Heart left ventricle (tissue), 16 donors: ENCODE results near the gene ZBTB20. TPM values are rescaled to one million over a fixed set of nuclear protein-coding genes. Genes with fewer than 3 reads are reported as not detected.

Source experiments
- ATAC-seq, 4 donors: fragments of 200-7000 bp; cut with Tn5 transposase; one replicate each; pipeline ENCODE4 v1.9.1; 2020 to 2022; ENCODE audit warnings: moderate library complexity in 4 of 4, mild to moderate bottlenecking in 3 of 4, moderate number of reproducible peaks in 1 of 4
- DNase-seq, 5 donors: peaks; one replicate each; pipeline ENCODE4 v3.0.0-alpha.2; 2020
- H3K27ac ChIP-seq, 12 donors: fragments of 200-600 bp; sonication (generic) in 4 of 12; one replicate each; pipeline versions ENCODE4 v1.5.0 to v1.8.0; 2016 to 2022; ENCODE audit warnings: mild to moderate bottlenecking in 2 of 12
- H3K27me3 ChIP-seq, 9 donors: fragments of 200-600 bp; sonication (generic) in 2 of 9; one replicate each; pipeline versions ENCODE4 v1.5.1 to v1.8.0; 2016 to 2022; ENCODE audit warnings: mild to moderate bottlenecking in 3 of 9
- H3K36me3 ChIP-seq, 9 donors: fragments of 200-600 bp; sonication (generic) in 2 of 9; one replicate each; pipeline versions ENCODE4 v1.5.0 to v1.8.0; 2018 to 2022; ENCODE audit warnings: mild to moderate bottlenecking in 2 of 9
- H3K4me1 ChIP-seq, 12 donors: fragments of 200-600 bp; sonication (generic) in 4 of 12; one replicate each; pipeline versions ENCODE4 v1.5.0 to v1.8.0; 2016 to 2022; ENCODE audit warnings: mild to moderate bottlenecking in 3 of 12
- H3K4me3 ChIP-seq, 12 donors: fragments of 200-600 bp; sonication (generic) in 4 of 12; one replicate each; pipeline versions ENCODE4 v1.5.0 to v1.8.0; 2017 to 2022; ENCODE audit warnings: mild to moderate bottlenecking in 9 of 12, moderate library complexity in 4 of 12
- H3K9me3 ChIP-seq, 12 donors: fragments of 200-600 bp; sonication (generic) in 4 of 12; one replicate each; pipeline versions ENCODE4 v1.5.0 to v1.8.0; 2016 to 2022; ENCODE audit warnings: mild to moderate bottlenecking in 1 of 12
- POLR2A ChIP-seq, 2 donors: fragments of 450-650 bp; IDR thresholded peaks; one replicate each; pipeline ENCODE4 v1.6.1; 2017; ENCODE audit warnings: antibody characterized with exemption in 2 of 2, mild to moderate bottlenecking in 2 of 2, moderate library complexity in 2 of 2
- WGBS, 4 donors: extraction: QIAGEN DNeasy Blood & Tissue Kit in 2 of 4; methylation state at CpG; one replicate each; pipeline versions ENCODE4 v1.1.5 to v1.1.7; 2013 to 2018; 5-methylcytosine and 5-hydroxymethylcytosine counted together
- intact Hi-C, 10 donors: fragments of 100-400 bp; cut with DNase I; formaldehyde crosslinking; loops; one replicate each; pipeline versions ENCODE4 v1.11.1 to v1.14.2; 2022
- polyA plus RNA-seq, 2 donors: library from polyadenylated mRNA; stranded (reverse); fragments of 200-250 nt; gene quantifications; one replicate each; pipeline ENCODE4 v1.2.3, GENCODE V29; 2013
- total RNA-seq, 9 donors: library from RNA; depleted of rRNA in 2 of 9; stranded (reverse); fragments of >200 nt in 2 of 9; fragmentation: NEBNext Ultra II Directional in 3 of 9; extraction: Animal tissue kit (Norgen Biotek cat#: 25700) in 3 of 9; gene quantifications; one replicate each; pipeline versions ENCODE4 v1.1.0 to v1.2.4, GENCODE V29; 2016 to 2023
- TF ChIP-seq, protein P1 (sequence below), 12 donors: fragments of 200-600 bp; sonication (generic) in 4 of 12; IDR thresholded peaks; one replicate each; pipeline versions ENCODE4 v1.5.0 to v1.8.0; 2018 to 2022; ENCODE audit warnings: antibody characterized with exemption in 12 of 12, mild to moderate bottlenecking in 5 of 12
- donor health status: ischemic (EF 13 %, LVEDD 7.1; RV severe dilation, severe dysfunction).
- donor health status: healthy with polysubstance abuse.
- donor health status: DM: no; HTN: yes; CAD: no.
- donor health status: DM: no; HTN: no; CAD: no.
- donor health status: ischemic (EF 25% LVEDD 6.9; RV normal size, moderate dysfunction).
- donor health status: ischemic (EF 25% LVEDD 5.7; RV mildly dilated, moderate dysfunction).
- donor health status: healthy.
- donor health status: DM: yes; HTN: yes; CAD: no.
- donor health status: ischemic (EF 35%, LVEDD 5.7; RV mildly dilated, moderate dysfunction).
- donor health status: nonischemic (EF 11% LVEDD 7.7; RV severe dilation, severe dysfunction).
- donor health status: DM: yes; HTN: yes; CAD: no.
- donor health status: PGD.
- donor health status: ischemic (EF 29% LVEDD 5.4; RV normal size, mild dysfunction).
- donor health status: nonischemic (EF 23%, LVEDD 6.1; RV moderate dilation, normal function).

ZBTB20 gene
- total and polyA plus RNA-seq, 11 donors: 6.2 to 109 (median 77.3) TPM

DNA sequence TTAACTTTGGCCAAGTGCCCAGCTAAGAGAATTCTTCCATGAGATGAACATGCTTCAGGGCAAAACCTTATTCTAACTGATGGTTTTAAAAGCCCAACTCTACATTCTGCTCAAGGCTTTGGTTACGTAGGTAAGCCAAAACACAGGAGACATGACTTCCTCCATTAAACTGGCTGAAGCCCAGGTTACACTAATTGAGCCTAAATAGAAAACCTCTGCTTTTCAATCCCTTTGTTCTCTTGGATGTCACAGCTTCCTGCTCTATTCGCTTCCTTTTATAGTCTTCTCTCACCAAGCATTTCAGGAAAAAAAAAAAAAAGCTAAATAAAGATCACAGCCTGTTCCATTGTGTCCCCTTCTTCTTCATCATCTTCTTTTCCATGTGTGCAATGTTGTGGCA is 432.9 kb downstream of the ZBTB20 start:
- Histone ChIP-seq H3K4me3 (no peak overlapping the region), H3K27me3 (no peaks in the 10 kb centered on the region), H3K4me1 (peaks cover 0 to 50% (median 20%) of the 10 kb centered on the region in 12 donors), H3K36me3 (no peaks in the 10 kb centered on the region), H3K27ac (peak overlapping the region in 6 of 12 donors; percentile 14 to 55 (median 41)), H3K9me3 (no peaks in the 10 kb centered on the region)
- intact Hi-C loops: no loop called here
- DNase-seq (peak in 1 of 5 donors; percentile 6), ATAC-seq (peak in 1 of 4 donors; percentile 76)
- TF ChIP-seq POLR2A (IDR thresholded peaks at IDR 0.05): no peak
- TF ChIP-seq, protein P1, sequence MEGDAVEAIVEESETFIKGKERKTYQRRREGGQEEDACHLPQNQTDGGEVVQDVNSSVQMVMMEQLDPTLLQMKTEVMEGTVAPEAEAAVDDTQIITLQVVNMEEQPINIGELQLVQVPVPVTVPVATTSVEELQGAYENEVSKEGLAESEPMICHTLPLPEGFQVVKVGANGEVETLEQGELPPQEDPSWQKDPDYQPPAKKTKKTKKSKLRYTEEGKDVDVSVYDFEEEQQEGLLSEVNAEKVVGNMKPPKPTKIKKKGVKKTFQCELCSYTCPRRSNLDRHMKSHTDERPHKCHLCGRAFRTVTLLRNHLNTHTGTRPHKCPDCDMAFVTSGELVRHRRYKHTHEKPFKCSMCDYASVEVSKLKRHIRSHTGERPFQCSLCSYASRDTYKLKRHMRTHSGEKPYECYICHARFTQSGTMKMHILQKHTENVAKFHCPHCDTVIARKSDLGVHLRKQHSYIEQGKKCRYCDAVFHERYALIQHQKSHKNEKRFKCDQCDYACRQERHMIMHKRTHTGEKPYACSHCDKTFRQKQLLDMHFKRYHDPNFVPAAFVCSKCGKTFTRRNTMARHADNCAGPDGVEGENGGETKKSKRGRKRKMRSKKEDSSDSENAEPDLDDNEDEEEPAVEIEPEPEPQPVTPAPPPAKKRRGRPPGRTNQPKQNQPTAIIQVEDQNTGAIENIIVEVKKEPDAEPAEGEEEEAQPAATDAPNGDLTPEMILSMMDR (IDR thresholded peaks at IDR 0.05): no peak
- WGBS, 4 donors: 60 to 83% (median 66%) methylated on average over 2 of the region's 2 CpGs

DNA sequence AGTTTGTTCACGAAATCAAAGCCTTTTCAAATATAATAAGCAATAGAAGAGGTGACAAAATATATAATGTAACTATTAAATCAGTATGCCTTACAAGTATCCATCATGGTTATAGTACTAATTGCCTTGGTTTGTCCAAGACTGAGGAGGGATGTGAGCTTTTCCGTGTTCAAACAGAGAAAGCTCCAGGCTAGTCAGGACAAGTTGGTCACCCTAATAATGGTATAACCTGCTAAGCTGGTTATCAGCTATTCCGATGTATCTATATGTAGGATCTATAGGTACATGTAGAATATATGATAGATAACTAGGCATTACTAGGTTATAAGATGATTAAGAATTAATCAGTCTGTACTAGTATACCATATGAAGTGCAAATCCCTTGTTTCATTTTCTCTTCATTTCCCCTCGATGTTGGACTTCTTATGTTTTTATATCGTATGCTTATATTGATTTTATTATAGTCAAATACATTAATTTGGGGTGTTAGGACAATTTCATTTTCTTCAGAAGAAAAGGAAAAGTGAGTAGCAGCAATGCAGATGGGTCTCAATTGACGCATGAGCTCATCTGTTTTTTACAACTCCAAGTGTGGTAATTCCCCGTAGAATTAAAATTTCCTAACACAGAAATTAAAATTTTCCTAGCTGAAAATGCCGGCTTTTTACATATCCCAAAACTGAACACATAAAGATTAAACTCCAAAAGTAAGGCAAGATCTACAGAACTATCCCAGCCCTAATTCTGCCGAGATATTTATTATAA is 434.2 kb downstream of the ZBTB20 start:
- H3K9me3 ChIP-seq: no peaks in the 10 kb centered on the region
- intact Hi-C loops: no loop called here
- H3K27ac ChIP-seq: peak overlapping the region in 9 of 12 donors; percentile 8 to 55 (median 24)
- no peak for DNase-seq
- no peaks in the 10 kb centered on the region for H3K27me3 ChIP-seq
- 88 to 92% (median 91%) methylated on average over 9 of the region's 9 CpGs for WGBS, 4 donors
- no peak for ATAC-seq
- H3K4me1 ChIP-seq: peaks cover 0 to 43% (median 14%) of the 10 kb centered on the region in 12 donors
- TF ChIP-seq, protein P1 (IDR thresholded peaks at IDR 0.05): no peak
- no peak for TF ChIP-seq POLR2A (IDR thresholded peaks at IDR 0.05)
- H3K4me3 ChIP-seq: no peak overlapping the region
- no peaks in the 10 kb centered on the region for H3K36me3 ChIP-seq

DNA sequence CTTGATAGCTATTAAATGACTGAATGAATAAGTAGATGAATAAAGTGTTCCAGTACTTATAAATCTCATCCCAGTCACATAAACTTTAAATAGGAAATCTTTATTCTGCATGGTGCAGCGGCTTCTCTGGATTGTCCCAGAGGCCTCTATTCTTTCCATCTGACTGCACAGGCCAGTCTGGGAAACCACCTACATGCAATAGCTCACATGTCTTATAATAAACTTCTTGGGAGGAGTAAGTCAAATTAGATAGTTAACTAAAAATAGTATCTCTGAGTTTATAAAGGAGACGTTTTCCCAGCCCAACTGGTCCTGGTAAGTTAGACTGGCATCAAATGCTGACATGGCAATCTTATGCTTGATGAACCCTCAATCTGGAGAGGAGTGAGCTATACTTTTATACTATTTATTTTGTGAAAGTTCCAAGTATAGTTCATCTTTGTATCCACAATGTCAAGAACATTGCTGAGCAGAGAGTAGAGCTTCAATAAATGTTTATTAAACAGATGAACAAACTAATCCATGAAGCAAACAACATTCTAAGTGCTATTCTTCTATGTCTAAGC is 435.7 kb downstream of the ZBTB20 start:
- Histone ChIP-seq H3K27ac (no peak overlapping the region), H3K9me3 (no peaks in the 10 kb centered on the region), H3K36me3 (no peaks in the 10 kb centered on the region), H3K4me1 (peaks cover 0 to 49% (median 22%) of the 10 kb centered on the region in 12 donors), H3K27me3 (no peaks in the 10 kb centered on the region), H3K4me3 (no peak overlapping the region)
- WGBS, 4 donors: 49 to 64% (median 60%) methylated on average over 2 of the region's 2 CpGs
- no peak for DNase-seq
- no peak for ATAC-seq
- intact Hi-C loops: no loop called here
- no peak for TF ChIP-seq POLR2A (IDR thresholded peaks at IDR 0.05)
- TF ChIP-seq, protein P1 (IDR thresholded peaks at IDR 0.05): no peak

DNA sequence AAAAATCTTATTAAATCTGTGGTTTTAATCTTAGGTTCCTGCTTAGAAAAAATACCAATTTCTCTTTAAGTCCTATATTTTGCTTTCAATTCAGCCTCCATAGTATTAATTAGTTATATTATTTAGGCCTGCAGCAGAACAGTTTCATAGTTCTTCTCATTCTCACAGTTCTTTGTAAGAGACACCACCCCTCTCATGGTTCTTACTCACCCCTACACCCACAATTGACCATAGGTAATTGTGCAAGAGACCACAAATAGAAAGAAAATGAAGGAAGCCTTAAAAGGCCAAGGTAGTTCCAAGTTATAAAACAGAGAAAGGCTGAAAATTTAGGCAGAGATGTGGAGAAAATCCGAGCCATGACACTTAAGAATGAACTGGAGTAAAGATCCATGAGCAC is 438.0 kb downstream of the ZBTB20 start:
- ATAC-seq: no peak
- Histone ChIP-seq H3K4me1 (peaks cover 0 to 56% (median 27%) of the 10 kb centered on the region in 12 donors), H3K9me3 (no peaks in the 10 kb centered on the region), H3K27me3 (no peaks in the 10 kb centered on the region), H3K36me3 (no peaks in the 10 kb centered on the region), H3K4me3 (no peak overlapping the region), H3K27ac (no peak overlapping the region)
- DNase-seq: no peak
- intact Hi-C loops: no loop called here
- WGBS, 4 donors: 92 to 100% (median 95%) methylated on average over 1 of the region's 1 CpG
- no peak for TF ChIP-seq POLR2A (IDR thresholded peaks at IDR 0.05)
- TF ChIP-seq, protein P1 (IDR thresholded peaks at IDR 0.05): no peak
